ENCODE data around the gene EFNA1.

- TF ChIP-seq CTCF (IDR thresholded peaks at IDR 0.05; ENCODE audit: low read length) = no peak
- TF ChIP-seq EZH2 (IDR thresholded peaks at IDR 0.05; ENCODE audit: borderline replicate concordance, low read length) = no peak
These were observed 22.8 kb upstream of the EFNA1 start for GRCh38 chr1:155104605-155105534.
